Sigmoid colon (tissue), 4 donors: ENCODE results near the gene KCTD18.

ENCODE experiments used
- EP300 ChIP-seq, 4 donors: sonication (generic); formaldehyde crosslinking; IDR thresholded peaks; one replicate each; pipeline ENCODE4 v1.6.1; 2017; ENCODE audit warnings: antibody characterized with exemption in 4 of 4
- POLR2AphosphoS5 ChIP-seq, 4 donors: sonication (generic); formaldehyde crosslinking; IDR thresholded peaks; one replicate each; pipeline ENCODE4 v1.6.1; 2017; ENCODE audit warnings: antibody characterized with exemption in 4 of 4
- TF ChIP-seq, protein P1 (sequence below), 4 experiments: fragments of 450-650 bp in 3 of 4; fragments of 200-600 bp in 1 of 4; IDR thresholded peaks; one replicate each; pipeline ENCODE4 v1.5.1; 2016 to 2019; ENCODE audit warnings: antibody characterized with exemption in 4 of 4, mild to moderate bottlenecking in 3 of 4, moderate library complexity in 2 of 4

DNA sequence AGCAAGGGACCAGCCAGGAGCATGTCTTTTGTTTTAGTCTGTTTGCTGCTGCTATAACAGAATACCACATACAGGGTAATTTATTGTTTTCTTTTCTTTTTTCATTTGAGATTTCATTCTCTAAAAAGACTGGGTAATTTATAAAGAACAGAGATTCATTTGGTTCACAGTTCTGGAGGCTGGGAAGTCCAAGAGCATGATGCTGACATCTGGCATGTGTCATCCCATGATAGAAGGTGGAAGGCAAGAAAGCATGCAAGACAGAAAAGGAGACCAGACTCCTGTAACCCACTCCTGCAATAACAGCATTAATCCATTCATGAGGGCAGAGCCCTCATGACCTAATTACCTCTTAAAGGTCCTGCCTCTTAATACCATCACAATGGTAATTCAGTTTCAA, 30.9 kb upstream of the KCTD18 start:
- TF ChIP-seq EP300 (IDR thresholded peaks at IDR 0.05) (no peak), POLR2AphosphoS5 (IDR thresholded peaks at IDR 0.05) (no peak)
- TF ChIP-seq, protein P1, sequence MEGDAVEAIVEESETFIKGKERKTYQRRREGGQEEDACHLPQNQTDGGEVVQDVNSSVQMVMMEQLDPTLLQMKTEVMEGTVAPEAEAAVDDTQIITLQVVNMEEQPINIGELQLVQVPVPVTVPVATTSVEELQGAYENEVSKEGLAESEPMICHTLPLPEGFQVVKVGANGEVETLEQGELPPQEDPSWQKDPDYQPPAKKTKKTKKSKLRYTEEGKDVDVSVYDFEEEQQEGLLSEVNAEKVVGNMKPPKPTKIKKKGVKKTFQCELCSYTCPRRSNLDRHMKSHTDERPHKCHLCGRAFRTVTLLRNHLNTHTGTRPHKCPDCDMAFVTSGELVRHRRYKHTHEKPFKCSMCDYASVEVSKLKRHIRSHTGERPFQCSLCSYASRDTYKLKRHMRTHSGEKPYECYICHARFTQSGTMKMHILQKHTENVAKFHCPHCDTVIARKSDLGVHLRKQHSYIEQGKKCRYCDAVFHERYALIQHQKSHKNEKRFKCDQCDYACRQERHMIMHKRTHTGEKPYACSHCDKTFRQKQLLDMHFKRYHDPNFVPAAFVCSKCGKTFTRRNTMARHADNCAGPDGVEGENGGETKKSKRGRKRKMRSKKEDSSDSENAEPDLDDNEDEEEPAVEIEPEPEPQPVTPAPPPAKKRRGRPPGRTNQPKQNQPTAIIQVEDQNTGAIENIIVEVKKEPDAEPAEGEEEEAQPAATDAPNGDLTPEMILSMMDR (IDR thresholded peaks at IDR 0.05), result no peak
